GM12875 (cell line): ENCODE results near the gene ZPR1.

Experiments used
- H3K4me3 ChIP-seq: one replicate; pipeline ENCODE4 v1.5.1; 2011; ENCODE audit warnings: low read depth, low read length, control low read depth
- CTCF ChIP-seq: IDR thresholded peaks from 2 replicates; pipeline ENCODE4 v1.5.1; 2011; ENCODE audit warnings: low read depth, mild to moderate bottlenecking, control low read depth, inconsistent platforms, low read length, moderate library complexity, borderline replicate concordance; ENCODE audit not compliant: insufficient read depth

The ZPR1 gene

GRCh38 chr11:116786326-116786725, 1.5 kb downstream of the ZPR1 start:
- no peak overlapping the region for H3K4me3 ChIP-seq
- TF ChIP-seq CTCF = no peak

- TF ChIP-seq CTCF = no peak
- no peak overlapping the region for H3K4me3 ChIP-seq
Measured at GRCh38 chr11:116782728-116783127, 5.1 kb downstream of the ZPR1 start.

GRCh38 chr11:116778556-116778955, 9.3 kb downstream of the ZPR1 start:
- H3K4me3 ChIP-seq = no peak overlapping the region
- TF ChIP-seq CTCF = no peak

- TF ChIP-seq CTCF = no peak
- no peak overlapping the region for H3K4me3 ChIP-seq
Measured at GRCh38 chr11:116777056-116777455, 10.8 kb downstream of the ZPR1 start.

- TF ChIP-seq CTCF = no peak
- H3K4me3 ChIP-seq = no peak overlapping the region
Measured at GRCh38 chr11:116776522-116776984, 11.3 kb downstream of the ZPR1 start.

- H3K4me3 ChIP-seq = no peak overlapping the region
- no peak for TF ChIP-seq CTCF
Measured at GRCh38 chr11:116775975-116776374, 11.8 kb downstream of the ZPR1 start.

- no peak for TF ChIP-seq CTCF
Measured at GRCh38 chr11:116774661-116775060, 13.2 kb downstream of the ZPR1 start.

More at GRCh38 chr11:116774661-116775060, 13.2 kb downstream of the ZPR1 start:
- no peak overlapping the region for H3K4me3 ChIP-seq
